GM18858 (cell line): Measurements from ENCODE around the gene ARL15.

ENCODE experiments used
- ATAC-seq: cut with Tn5 transposase; IDR thresholded peaks from one replicate; pipeline ENCODE4 v1.9.1; 2021; ENCODE audit not compliant: unreplicated experiment

The ARL15 gene

GRCh38 chr5:54288568-54289217 lies 21.7 kb downstream of the ARL15 start:
- ATAC-seq: no peak

- ATAC-seq: no peak
Measured at GRCh38 chr5:54285686-54286085, 24.7 kb downstream of the ARL15 start.

- no peak for ATAC-seq
Measured at GRCh38 chr5:54284586-54284985, 25.8 kb downstream of the ARL15 start.

GRCh38 chr5:54282876-54283275 lies 27.5 kb downstream of the ARL15 start:
- no peak for ATAC-seq

GRCh38 chr5:54281960-54282692 lies 28.2 kb downstream of the ARL15 start:
- no peak for ATAC-seq

GRCh38 chr5:54279960-54280359 lies 30.4 kb downstream of the ARL15 start:
- ATAC-seq: no peak

GRCh38 chr5:54278979-54279717 lies 31.2 kb downstream of the ARL15 start:
- no peak for ATAC-seq

- ATAC-seq: no peak
Measured at GRCh38 chr5:54278036-54278830, 32.1 kb downstream of the ARL15 start.

GRCh38 chr5:54276048-54276447 lies 34.3 kb downstream of the ARL15 start:
- no peak for ATAC-seq

GRCh38 chr5:54275361-54275760 lies 35.0 kb downstream of the ARL15 start:
- ATAC-seq: no peak

- ATAC-seq: no peak
Measured at GRCh38 chr5:54274944-54275343, 35.4 kb downstream of the ARL15 start.

GRCh38 chr5:54273715-54274114 lies 36.7 kb downstream of the ARL15 start:
- no peak for ATAC-seq

- ATAC-seq: no peak
Measured at GRCh38 chr5:54272746-54273145, 37.6 kb downstream of the ARL15 start.

GRCh38 chr5:54270326-54270725 lies 40.0 kb downstream of the ARL15 start:
- ATAC-seq: no peak

- no peak for ATAC-seq
Measured at GRCh38 chr5:54264574-54264973, 45.8 kb downstream of the ARL15 start.

GRCh38 chr5:54263447-54263846 lies 46.9 kb downstream of the ARL15 start:
- ATAC-seq: no peak

GRCh38 chr5:54261596-54261995 lies 48.8 kb downstream of the ARL15 start:
- ATAC-seq: no peak

- no peak for ATAC-seq
Measured at GRCh38 chr5:54259981-54260380, 50.4 kb downstream of the ARL15 start.

GRCh38 chr5:54259090-54259489 lies 51.3 kb downstream of the ARL15 start:
- ATAC-seq: no peak

- no peak for ATAC-seq
Measured at GRCh38 chr5:54257366-54258118, 52.8 kb downstream of the ARL15 start.
